ENCODE data around the gene PAM16. TPM values are rescaled to one million over a fixed set of nuclear protein-coding genes. Genes with fewer than 3 reads are reported as not detected.

Gene PAM16
- total RNA-seq, 2 donors from 2014 or later, result 46.6 to 48.2 TPM

- peak; percentile 54 to 60 for ATAC-seq (replicated peaks in 1 of 2)
- Mint-ChIP-seq H3K4me3 (peak overlapping the region; percentile 72 to 75), H3K36me3 (ENCODE audit: insufficient read depth in 2 of 2) (no peaks in the 10 kb centered on the region), H3K9me3 (no peaks in the 10 kb centered on the region), H3K27ac (no peak overlapping the region), H3K4me1 (ENCODE audit: low read depth) (no peaks in the 10 kb centered on the region), H3K27me3 (ENCODE audit: low read depth) (no peaks in the 10 kb centered on the region)
- peak; percentile 44 to 45 for DNase-seq
These were observed 21.0 kb upstream of the PAM16 start for GRCh38 chr16:4372001-4372577.

- ATAC-seq (replicated peaks in 1 of 2), result peak; percentile 85 to 87
- no peaks in the 10 kb centered on the region for H3K9me3 Mint-ChIP-seq
- H3K27ac Mint-ChIP-seq, result no peak within 1 kb of the TSS
- H3K36me3 Mint-ChIP-seq (ENCODE audit: insufficient read depth in 2 of 2), result no peaks in the 10 kb centered on the region
- no peaks in the 10 kb centered on the region for H3K27me3 Mint-ChIP-seq (ENCODE audit: low read depth)
- peak within 1 kb of the TSS; percentile 72 to 75 for H3K4me3 Mint-ChIP-seq
- peak; percentile 75 to 83 for DNase-seq
- H3K4me1 Mint-ChIP-seq (ENCODE audit: low read depth), result no peaks in the 10 kb centered on the region
These were observed 20.4 kb upstream of the PAM16 start, which contains the start of gene VASN for GRCh38 chr16:4371357-4372000. Gene VASN, plus strand, starts transcription at chr16:4371848. Its CDS starts 9,030 bp downstream, at chr16:4380878.

GRCh38 chr16:4370570-4371356 is 19.6 kb upstream of the PAM16 start:
- Mint-ChIP-seq H3K9me3 (no peaks in the 10 kb centered on the region), H3K27ac (no peak overlapping the region), H3K36me3 (ENCODE audit: insufficient read depth in 2 of 2) (no peaks in the 10 kb centered on the region), H3K4me3 (no peak overlapping the region), H3K27me3 (ENCODE audit: low read depth) (no peaks in the 10 kb centered on the region), H3K4me1 (ENCODE audit: low read depth) (no peaks in the 10 kb centered on the region)
- ATAC-seq (replicated peaks in 1 of 2), result no peak
- no peak for DNase-seq

GRCh38 chr16:4370151-4370550 is 19.0 kb upstream of the PAM16 start:
- H3K36me3 Mint-ChIP-seq (ENCODE audit: insufficient read depth in 2 of 2), result no peaks in the 10 kb centered on the region
- ATAC-seq (replicated peaks in 1 of 2) (no peak), DNase-seq (no peak)
- no peaks in the 10 kb centered on the region for H3K27me3 Mint-ChIP-seq (ENCODE audit: low read depth)
- H3K4me3 Mint-ChIP-seq, result no peak overlapping the region
- no peaks in the 10 kb centered on the region for H3K9me3 Mint-ChIP-seq
- no peaks in the 10 kb centered on the region for H3K4me1 Mint-ChIP-seq (ENCODE audit: low read depth)
- H3K27ac Mint-ChIP-seq, result no peak overlapping the region

- H3K9me3 Mint-ChIP-seq, result no peaks in the 10 kb centered on the region
- H3K27ac Mint-ChIP-seq, result no peak overlapping the region
- ATAC-seq (replicated peaks in 1 of 2) (no peak), DNase-seq (no peak)
- H3K27me3 Mint-ChIP-seq (ENCODE audit: low read depth), result no peaks in the 10 kb centered on the region
- H3K4me3 Mint-ChIP-seq, result no peak overlapping the region
- no peaks in the 10 kb centered on the region for H3K4me1 Mint-ChIP-seq (ENCODE audit: low read depth)
- no peaks in the 10 kb centered on the region for H3K36me3 Mint-ChIP-seq (ENCODE audit: insufficient read depth in 2 of 2)
These were observed 18.0 kb upstream of the PAM16 start for GRCh38 chr16:4369007-4369733.

- ATAC-seq (replicated peaks in 1 of 2) (no peak), DNase-seq (no peak)
- peaks cover 0 to 6% of the 10 kb centered on the region in 2 donors for H3K36me3 Mint-ChIP-seq (ENCODE audit: insufficient read depth in 2 of 2)
- H3K4me1 Mint-ChIP-seq (ENCODE audit: low read depth), result no peaks in the 10 kb centered on the region
- no peak overlapping the region for H3K4me3 Mint-ChIP-seq
- H3K27ac Mint-ChIP-seq, result no peak overlapping the region
- no peaks in the 10 kb centered on the region for H3K27me3 Mint-ChIP-seq (ENCODE audit: low read depth)
- H3K9me3 Mint-ChIP-seq, result no peaks in the 10 kb centered on the region
These were observed 16.3 kb upstream of the PAM16 start for GRCh38 chr16:4367393-4367856.

GRCh38 chr16:4366016-4366415 is 14.9 kb upstream of the PAM16 start:
- no peaks in the 10 kb centered on the region for H3K4me1 Mint-ChIP-seq (ENCODE audit: low read depth)
- H3K36me3 Mint-ChIP-seq (ENCODE audit: insufficient read depth in 2 of 2), result peaks cover 0 to 6% of the 10 kb centered on the region in 2 donors
- no peak for ATAC-seq (replicated peaks in 1 of 2)
- H3K27ac Mint-ChIP-seq, result no peak overlapping the region
- no peaks in the 10 kb centered on the region for H3K27me3 Mint-ChIP-seq (ENCODE audit: low read depth)
- no peaks in the 10 kb centered on the region for H3K9me3 Mint-ChIP-seq
- DNase-seq, result no peak
- H3K4me3 Mint-ChIP-seq, result no peak overlapping the region

GRCh38 chr16:4365615-4366014 is 14.5 kb upstream of the PAM16 start:
- no peak overlapping the region for H3K4me3 Mint-ChIP-seq
- H3K36me3 Mint-ChIP-seq (ENCODE audit: insufficient read depth in 2 of 2), result peaks cover 0 to 6% of the 10 kb centered on the region in 2 donors
- ATAC-seq (replicated peaks in 1 of 2) (no peak), DNase-seq (no peak)
- no peaks in the 10 kb centered on the region for H3K9me3 Mint-ChIP-seq
- no peak overlapping the region for H3K27ac Mint-ChIP-seq
- H3K4me1 Mint-ChIP-seq (ENCODE audit: low read depth), result no peaks in the 10 kb centered on the region
- no peaks in the 10 kb centered on the region for H3K27me3 Mint-ChIP-seq (ENCODE audit: low read depth)

GRCh38 chr16:4365014-4365406 is 13.9 kb upstream of the PAM16 start:
- no peak overlapping the region for H3K27ac Mint-ChIP-seq
- peaks cover 0 to 6% of the 10 kb centered on the region in 2 donors for H3K36me3 Mint-ChIP-seq (ENCODE audit: insufficient read depth in 2 of 2)
- no peak overlapping the region for H3K4me3 Mint-ChIP-seq
- no peaks in the 10 kb centered on the region for H3K9me3 Mint-ChIP-seq
- no peak for DNase-seq
- H3K4me1 Mint-ChIP-seq (ENCODE audit: low read depth), result no peaks in the 10 kb centered on the region
- no peak for ATAC-seq (replicated peaks in 1 of 2)
- no peaks in the 10 kb centered on the region for H3K27me3 Mint-ChIP-seq (ENCODE audit: low read depth)

GRCh38 chr16:4364196-4365013 is 13.3 kb upstream of the PAM16 start:
- Mint-ChIP-seq H3K36me3 (ENCODE audit: insufficient read depth in 2 of 2) (peaks cover 0 to 8% of the 10 kb centered on the region in 2 donors), H3K9me3 (no peaks in the 10 kb centered on the region), H3K27me3 (ENCODE audit: low read depth) (no peaks in the 10 kb centered on the region), H3K4me3 (no peak overlapping the region), H3K4me1 (ENCODE audit: low read depth) (no peaks in the 10 kb centered on the region), H3K27ac (no peak overlapping the region)
- DNase-seq (no peak), ATAC-seq (replicated peaks in 1 of 2) (no peak)

- DNase-seq (no peak), ATAC-seq (replicated peaks in 1 of 2) (no peak)
- Mint-ChIP-seq H3K27ac (no peak overlapping the region), H3K27me3 (ENCODE audit: low read depth) (no peaks in the 10 kb centered on the region), H3K9me3 (no peaks in the 10 kb centered on the region), H3K36me3 (ENCODE audit: insufficient read depth in 2 of 2) (peaks cover 3 to 12% of the 10 kb centered on the region in 2 donors), H3K4me1 (ENCODE audit: low read depth) (no peaks in the 10 kb centered on the region), H3K4me3 (no peak overlapping the region)
These were observed 11.5 kb upstream of the PAM16 start for GRCh38 chr16:4362476-4363135.

GRCh38 chr16:4361944-4362311 is 10.8 kb upstream of the PAM16 start:
- no peak overlapping the region for H3K27ac Mint-ChIP-seq
- H3K9me3 Mint-ChIP-seq, result no peaks in the 10 kb centered on the region
- ATAC-seq (replicated peaks in 1 of 2) (no peak), DNase-seq (no peak)
- H3K36me3 Mint-ChIP-seq (ENCODE audit: insufficient read depth in 2 of 2), result peaks cover 3 to 12% of the 10 kb centered on the region in 2 donors
- H3K4me1 Mint-ChIP-seq (ENCODE audit: low read depth), result no peaks in the 10 kb centered on the region
- H3K27me3 Mint-ChIP-seq (ENCODE audit: low read depth), result no peaks in the 10 kb centered on the region
- H3K4me3 Mint-ChIP-seq, result no peak overlapping the region

Data from activated T-cell treated with anti-CD3 and anti-CD28 coated beads, Interleukin-2, amount 50 U/mL, for 72 hours (primary cell).